ENCODE measurements around the gene MRPS33. TPM values are rescaled to one million over a fixed set of nuclear protein-coding genes. Genes with fewer than 3 reads are reported as not detected.

The MRPS33 gene
- total and polyA plus RNA-seq, 2 of the 13 experiments (the other 11 are each of a cell fraction or from before 2014, with no cell fraction given), result 50.9 to 91.0 TPM

DNA sequence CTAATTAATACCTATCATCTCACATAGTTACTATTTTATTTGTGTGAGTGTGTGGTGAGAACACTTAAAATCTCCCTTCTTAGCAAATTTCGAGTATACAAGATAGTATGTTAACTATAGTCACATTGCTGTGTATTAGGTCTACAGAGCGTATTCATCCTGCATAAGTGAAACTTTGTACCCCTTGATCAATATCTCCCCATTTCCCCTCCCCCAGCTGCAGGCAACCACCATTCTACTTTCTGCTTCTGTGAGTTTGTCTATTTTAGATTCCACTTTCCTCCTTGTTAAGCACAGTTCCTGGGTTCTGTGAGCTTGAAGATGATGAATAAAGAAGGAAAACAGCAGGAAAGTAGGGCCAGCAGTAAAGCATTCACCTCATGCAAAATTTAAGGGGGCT is 42.4 kb downstream of the MRPS33 start (continued):
- TF ChIP-seq, protein P1, sequence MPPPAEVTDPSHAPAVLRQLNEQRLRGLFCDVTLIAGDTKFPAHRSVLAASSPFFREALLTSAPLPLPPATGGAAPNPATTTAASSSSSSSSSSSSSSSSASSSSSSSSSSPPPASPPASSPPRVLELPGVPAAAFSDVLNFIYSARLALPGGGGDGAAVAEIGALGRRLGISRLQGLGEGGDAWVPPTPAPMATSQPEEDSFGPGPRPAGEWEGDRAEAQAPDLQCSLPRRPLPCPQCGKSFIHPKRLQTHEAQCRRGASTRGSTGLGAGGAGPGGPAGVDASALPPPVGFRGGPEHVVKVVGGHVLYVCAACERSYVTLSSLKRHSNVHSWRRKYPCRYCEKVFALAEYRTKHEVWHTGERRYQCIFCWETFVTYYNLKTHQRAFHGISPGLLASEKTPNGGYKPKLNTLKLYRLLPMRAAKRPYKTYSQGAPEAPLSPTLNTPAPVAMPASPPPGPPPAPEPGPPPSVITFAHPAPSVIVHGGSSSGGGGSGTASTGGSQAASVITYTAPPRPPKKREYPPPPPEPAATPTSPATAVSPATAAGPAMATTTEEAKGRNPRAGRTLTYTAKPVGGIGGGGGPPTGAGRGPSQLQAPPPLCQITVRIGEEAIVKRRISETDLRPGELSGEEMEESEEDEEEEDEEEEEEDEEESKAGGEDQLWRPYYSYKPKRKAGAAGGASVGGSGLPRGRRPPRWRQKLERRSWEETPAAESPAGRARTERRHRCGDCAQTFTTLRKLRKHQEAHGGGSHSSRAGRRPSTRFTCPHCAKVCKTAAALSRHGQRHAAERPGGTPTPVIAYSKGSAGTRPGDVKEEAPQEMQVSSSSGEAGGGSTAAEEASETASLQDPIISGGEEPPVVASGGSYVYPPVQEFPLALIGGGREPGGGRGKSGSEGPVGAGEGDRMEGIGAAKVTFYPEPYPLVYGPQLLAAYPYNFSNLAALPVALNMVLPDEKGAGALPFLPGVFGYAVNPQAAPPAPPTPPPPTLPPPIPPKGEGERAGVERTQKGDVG (CRISPR knock-in tag; IDR thresholded peaks at IDR 0.05; ENCODE audit: borderline replicate concordance), result no peak
- TF ChIP-seq ZNF780A (CRISPR knock-in tag; IDR thresholded peaks at IDR 0.05), result no peak
- TF ChIP-seq, protein P2, sequence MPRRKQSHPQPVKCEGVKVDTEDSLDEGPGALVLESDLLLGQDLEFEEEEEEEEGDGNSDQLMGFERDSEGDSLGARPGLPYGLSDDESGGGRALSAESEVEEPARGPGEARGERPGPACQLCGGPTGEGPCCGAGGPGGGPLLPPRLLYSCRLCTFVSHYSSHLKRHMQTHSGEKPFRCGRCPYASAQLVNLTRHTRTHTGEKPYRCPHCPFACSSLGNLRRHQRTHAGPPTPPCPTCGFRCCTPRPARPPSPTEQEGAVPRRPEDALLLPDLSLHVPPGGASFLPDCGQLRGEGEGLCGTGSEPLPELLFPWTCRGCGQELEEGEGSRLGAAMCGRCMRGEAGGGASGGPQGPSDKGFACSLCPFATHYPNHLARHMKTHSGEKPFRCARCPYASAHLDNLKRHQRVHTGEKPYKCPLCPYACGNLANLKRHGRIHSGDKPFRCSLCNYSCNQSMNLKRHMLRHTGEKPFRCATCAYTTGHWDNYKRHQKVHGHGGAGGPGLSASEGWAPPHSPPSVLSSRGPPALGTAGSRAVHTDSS (CRISPR knock-in tag; conservative IDR thresholded peaks at IDR 0.05), result no peak
- TF ChIP-seq FIP1L1 (IDR thresholded peaks at IDR 0.05; ENCODE audit: borderline replicate concordance, insufficient read depth, low read depth, low read length), result no peak
- peak; percentile 20; the same call in 1 of the 2 replicates for TF ChIP-seq ZNF331 (CRISPR knock-in tag; IDR thresholded peaks at IDR 0.05)
- TF ChIP-seq, protein P3, sequence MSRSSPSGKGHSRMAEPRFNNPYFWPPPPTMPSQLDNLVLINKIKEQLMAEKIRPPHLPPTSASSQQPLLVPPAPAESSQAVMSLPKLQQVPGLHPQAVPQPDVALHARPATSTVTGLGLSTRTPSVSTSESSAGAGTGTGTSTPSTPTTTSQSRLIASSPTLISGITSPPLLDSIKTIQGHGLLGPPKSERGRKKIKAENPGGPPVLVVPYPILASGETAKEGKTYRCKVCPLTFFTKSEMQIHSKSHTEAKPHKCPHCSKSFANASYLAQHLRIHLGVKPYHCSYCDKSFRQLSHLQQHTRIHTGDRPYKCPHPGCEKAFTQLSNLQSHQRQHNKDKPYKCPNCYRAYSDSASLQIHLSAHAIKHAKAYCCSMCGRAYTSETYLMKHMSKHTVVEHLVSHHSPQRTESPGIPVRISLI (CRISPR knock-in tag; IDR thresholded peaks at IDR 0.05; ENCODE audit: borderline replicate concordance), result no peak
- TF ChIP-seq, protein P4, sequence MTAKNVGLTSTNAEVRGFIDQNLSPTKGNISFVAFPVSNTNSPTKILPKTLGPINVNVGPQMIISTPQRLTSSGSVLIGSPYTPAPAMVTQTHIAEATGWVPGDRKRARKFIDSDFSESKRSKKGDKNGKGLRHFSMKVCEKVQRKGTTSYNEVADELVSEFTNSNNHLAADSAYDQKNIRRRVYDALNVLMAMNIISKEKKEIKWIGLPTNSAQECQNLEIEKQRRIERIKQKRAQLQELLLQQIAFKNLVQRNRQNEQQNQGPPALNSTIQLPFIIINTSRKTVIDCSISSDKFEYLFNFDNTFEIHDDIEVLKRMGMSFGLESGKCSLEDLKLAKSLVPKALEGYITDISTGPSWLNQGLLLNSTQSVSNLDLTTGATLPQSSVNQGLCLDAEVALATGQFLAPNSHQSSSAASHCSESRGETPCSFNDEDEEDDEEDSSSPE (CRISPR knock-in tag; IDR thresholded peaks at IDR 0.05), result 0 out of 2 replicates have a peak, but pooled peaks have one; percentile 7
- TF ChIP-seq ZNF510 (CRISPR knock-in tag; IDR thresholded peaks at IDR 0.05; ENCODE audit: low read depth), result no peak
- TF ChIP-seq, protein P5, sequence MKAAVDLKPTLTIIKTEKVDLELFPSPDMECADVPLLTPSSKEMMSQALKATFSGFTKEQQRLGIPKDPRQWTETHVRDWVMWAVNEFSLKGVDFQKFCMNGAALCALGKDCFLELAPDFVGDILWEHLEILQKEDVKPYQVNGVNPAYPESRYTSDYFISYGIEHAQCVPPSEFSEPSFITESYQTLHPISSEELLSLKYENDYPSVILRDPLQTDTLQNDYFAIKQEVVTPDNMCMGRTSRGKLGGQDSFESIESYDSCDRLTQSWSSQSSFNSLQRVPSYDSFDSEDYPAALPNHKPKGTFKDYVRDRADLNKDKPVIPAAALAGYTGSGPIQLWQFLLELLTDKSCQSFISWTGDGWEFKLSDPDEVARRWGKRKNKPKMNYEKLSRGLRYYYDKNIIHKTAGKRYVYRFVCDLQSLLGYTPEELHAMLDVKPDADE (CRISPR knock-in tag; IDR thresholded peaks at IDR 0.05), result no peak
- peak; percentile 5; the same call in 1 of the 2 replicates for TF ChIP-seq ZNF460 (CRISPR knock-in tag; IDR thresholded peaks at IDR 0.05; ENCODE audit: borderline replicate concordance)
- TF ChIP-seq ZNF546 (CRISPR knock-in tag; conservative IDR thresholded peaks at IDR 0.05), result no peak
- 0 out of 2 replicates have a peak, but pooled peaks have one; percentile 47 for TF ChIP-seq MIXL1 (CRISPR knock-in tag; IDR thresholded peaks at IDR 0.05)
- peak; percentile 50; the same call in 1 of the 2 replicates for TF ChIP-seq WIZ (CRISPR knock-in tag; IDR thresholded peaks at IDR 0.05)
- TF ChIP-seq SRSF4 (IDR thresholded peaks at IDR 0.05; ENCODE audit: low read depth, low read length, poor library complexity, severe bottlenecking), result no peak
- TF ChIP-seq NAIF1 (CRISPR knock-in tag; IDR thresholded peaks at IDR 0.05; ENCODE audit: borderline replicate concordance), result 0 out of 2 replicates have a peak, but pooled peaks have one; percentile 34
- TF ChIP-seq ZMYM2 (CRISPR knock-in tag; IDR thresholded peaks at IDR 0.05), result 0 out of 2 replicates have a peak, but pooled peaks have one; percentile 43
- TF ChIP-seq MBD4 (IDR thresholded peaks at IDR 0.05; ENCODE audit: borderline replicate concordance, low read length), result no peak
- TF ChIP-seq ZSCAN20 (CRISPR knock-in tag; IDR thresholded peaks at IDR 0.05; ENCODE audit: borderline replicate concordance), result no peak
- no peak for TF ChIP-seq MLLT10 (CRISPR knock-in tag; IDR thresholded peaks at IDR 0.05)
- TF ChIP-seq, protein P6, sequence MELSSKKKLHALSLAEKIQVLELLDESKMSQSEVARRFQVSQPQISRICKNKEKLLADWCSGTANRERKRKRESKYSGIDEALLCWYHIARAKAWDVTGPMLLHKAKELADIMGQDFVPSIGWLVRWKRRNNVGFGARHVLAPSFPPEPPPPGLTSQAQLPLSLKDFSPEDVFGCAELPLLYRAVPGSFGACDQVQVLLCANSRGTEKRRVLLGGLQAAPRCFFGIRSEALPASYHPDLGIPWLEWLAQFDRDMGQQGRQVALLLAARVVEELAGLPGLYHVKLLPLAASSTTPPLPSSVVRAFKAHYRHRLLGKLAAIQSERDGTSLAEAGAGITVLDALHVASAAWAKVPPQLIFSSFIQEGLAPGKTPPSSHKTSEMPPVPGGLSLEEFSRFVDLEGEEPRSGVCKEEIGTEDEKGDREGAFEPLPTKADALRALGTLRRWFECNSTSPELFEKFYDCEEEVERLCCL (CRISPR knock-in tag; IDR thresholded peaks at IDR 0.05; ENCODE audit: borderline replicate concordance), result no peak

All from HepG2 (cell line).